Hindlimb muscle (tissue), 1 donor: ENCODE measurements around the gene PPP1R7. TPM values are rescaled to one million over a fixed set of nuclear protein-coding genes. Genes with fewer than 3 reads are reported as not detected.

ENCODE experiments used
- DNase-seq: peaks from one replicate; pipeline ENCODE4 v3.0.0-alpha.2; 2013
- polyA plus RNA-seq: library from polyadenylated mRNA; unstranded; fragments of 120-200 nt; gene quantifications from one replicate; pipeline ENCODE4 v1.2.1, GENCODE V29; 2013; ENCODE audit not compliant: insufficient read length

The PPP1R7 gene
- polyA plus RNA-seq, 1 donor = 87.2 TPM

DNA sequence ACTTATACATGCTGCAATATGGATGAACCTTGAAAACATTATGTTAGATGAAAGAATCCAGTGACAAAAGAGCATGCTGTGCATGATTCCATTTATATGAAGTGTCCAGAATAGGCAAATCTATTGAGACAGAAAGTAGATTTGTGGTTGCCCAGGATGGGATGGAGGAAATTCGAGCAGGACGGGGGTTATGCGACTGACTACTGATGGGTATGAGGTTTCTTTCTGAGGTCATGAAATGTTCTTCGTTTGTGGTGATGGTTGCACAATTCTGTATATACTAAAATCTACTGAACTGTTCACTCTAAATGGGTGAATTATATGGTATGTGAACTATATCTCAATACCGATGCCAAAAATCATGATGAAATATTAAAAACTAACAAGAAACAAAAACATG is 29.3 kb upstream of the PPP1R7 start:
- DNase-seq = no peak

DNA sequence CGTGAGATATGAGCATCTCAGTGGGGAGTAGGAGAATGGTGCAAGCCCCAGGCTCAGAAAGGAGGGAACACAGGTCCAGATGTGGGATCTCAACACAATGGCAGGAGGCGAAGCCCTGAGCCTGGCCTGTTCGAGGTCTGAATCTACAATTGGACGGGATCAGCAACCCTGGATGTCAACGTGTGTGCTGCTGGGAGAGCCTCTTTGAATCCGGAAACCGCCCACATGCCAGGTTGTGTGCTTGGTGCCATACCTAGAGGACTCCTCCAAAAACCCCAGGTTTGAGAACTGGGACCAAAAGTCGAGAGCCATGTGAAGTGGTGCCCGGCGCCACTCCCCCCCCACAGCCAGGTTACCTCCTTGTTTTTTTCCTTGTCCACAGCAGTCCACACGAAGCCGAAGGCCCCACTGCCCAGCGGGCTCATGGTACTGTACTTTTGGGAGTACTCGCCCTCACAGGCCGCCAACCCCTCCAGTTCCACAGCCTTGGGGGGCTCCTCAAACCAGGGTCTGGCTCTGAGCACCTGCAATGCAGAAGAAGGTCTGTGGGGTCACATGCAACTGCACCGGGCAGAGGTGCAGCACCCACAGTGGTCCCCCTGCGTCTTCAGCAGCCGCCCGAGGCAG is 27.8 kb upstream of the PPP1R7 start:
- DNase-seq = no peak

DNA sequence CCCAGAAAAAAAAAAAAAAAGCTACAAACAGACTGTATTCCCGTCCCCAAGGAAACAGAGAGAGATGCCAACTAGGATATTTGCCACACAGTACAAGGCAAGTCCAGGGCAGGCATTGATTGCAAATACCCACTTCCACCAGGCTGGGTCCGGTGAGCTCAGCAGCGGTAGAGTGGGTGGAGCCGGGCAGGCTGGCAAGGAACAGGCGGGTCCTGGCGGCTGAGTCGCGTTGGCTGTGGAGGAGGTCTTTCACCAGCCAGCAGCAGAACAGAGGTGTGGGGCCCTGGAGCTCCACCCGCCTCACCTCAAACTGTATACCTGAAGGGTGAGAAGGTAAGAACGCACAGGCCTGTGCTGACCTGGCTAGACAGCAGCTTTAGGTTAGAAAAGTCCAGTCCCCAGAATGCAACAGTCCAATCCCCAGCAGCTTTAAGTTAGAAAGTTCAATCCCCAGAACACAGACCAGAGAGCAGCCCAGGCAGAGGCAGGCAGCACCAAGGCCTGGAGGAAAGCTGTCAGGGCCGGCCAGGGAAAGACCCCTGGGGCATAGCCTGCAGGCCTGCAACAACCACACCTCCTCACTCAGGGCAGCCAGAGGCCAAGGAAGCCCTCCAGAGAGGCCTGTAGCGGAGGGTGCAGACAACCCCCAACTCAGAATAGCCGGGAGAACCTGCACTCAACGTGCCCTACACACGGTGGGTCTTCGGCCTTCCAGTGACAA is 26.3 kb upstream of the PPP1R7 start:
- no peak for DNase-seq

DNA sequence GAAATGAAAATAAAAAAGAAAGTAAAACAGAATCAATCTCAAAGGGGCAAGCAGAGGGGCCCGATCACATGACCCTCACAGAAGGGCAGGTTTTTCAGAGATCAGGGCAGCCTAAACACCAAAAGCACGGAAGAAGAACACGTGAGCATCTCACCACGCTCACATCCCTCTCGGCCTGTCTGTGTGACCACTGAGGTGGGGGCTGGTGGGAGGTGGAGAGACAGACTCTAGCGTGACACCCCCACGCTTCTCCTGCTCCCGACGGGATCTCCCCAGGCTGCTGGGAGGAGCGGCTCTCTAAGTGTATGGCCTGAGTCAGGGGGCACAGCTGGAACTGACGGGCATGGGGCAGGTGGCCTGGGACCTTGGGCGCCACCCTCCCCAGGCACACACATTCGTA is 24.6 kb upstream of the PPP1R7 start:
- no peak for DNase-seq

DNA sequence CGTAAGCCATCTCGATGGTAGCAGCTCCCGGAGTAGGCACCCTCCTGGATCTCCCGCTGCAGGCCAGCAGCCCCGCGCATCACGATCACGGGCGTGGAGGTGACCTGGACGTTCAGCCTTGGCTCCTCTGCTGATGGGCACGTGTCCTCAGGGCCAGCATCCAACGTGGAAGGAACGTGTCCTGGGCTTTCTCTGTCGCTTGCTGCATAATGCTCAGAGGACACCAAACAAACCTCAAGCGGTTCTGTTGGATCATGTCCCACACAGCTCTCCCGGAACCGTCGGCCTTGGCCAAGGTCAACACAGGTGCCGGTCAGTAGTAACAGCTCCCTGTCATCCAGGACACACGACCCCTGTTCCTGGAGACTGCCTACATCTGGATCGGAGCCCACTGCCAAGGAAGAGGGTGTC is 24.1 kb upstream of the PPP1R7 start:
- no peak for DNase-seq

DNA sequence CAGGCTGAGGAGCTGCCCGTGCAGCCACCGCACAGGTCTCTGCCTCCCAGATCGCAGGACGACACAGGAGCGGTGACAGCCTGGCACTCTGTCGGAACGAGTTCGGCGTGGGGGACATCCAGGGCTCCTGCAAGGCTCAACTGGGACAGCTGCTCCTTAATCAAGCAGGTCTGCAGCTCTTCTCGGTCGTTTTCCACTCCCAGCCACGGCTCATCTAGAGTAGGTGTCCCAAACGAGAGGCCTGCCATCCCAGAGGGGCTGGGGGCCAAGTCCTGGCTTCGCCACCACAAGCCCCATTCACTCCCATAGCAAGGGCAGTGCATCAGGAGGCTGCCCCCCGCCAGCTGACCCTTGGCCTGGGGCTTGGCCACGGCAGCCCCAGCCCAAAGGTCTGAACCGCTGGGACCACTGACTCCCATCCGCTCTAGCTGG is 23.5 kb upstream of the PPP1R7 start:
- DNase-seq = no peak

DNA sequence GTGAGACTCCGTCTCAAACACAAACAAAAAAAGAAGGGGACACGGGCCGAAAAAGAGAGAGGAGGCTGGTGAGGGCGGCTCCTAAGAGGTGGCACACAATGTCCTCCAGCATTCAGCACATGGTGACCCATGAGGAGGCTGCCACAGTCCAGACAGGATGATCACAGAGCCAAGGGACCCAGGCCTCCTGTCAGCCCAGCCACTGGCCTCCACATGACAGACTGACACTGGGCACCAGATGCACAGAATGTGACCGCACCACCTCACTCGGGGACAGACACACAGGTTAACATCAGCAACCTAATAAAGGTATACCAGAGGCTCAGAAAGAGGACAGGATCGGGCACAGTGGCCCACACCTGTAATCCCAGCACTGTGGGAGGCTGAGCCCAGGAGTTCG is 22.0 kb upstream of the PPP1R7 start:
- DNase-seq = no peak

DNA sequence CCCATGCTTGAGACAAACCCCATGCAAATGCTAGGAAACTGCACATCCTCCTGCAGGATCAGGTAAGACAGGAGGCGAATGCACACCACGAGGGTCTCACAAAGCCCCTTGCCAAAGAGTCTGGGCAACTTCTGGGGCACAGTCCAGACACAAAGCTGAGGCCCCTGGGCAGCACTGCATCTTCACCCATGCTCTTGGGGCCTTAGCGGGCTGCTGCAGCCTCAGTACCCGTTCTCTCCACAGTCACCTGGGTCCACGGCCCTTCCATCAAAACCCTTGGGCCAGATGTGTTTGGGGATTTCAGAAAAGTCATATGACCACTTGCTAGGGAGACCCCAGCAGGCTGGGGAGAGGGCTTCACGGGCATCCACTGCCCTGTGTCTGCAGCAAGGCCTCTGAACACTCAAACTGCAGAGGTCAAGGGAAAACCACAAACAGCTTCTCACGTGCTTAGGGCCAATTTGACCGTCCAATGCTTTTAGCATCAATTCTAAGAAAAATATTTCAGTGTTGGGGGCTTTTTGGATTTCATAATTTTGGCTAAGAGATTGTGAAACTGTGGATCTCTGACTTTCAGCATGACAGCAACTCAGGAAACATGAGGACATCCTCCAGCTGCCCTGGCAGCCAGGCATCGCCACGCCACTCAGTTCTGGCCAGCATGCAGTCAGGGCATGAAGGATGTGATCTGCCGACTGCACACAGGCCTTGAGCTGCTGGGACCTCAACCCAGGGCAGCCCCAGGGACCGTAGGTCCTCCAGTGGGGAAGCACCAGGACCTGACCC is 21.0 kb upstream of the PPP1R7 start:
- DNase-seq = no peak

DNA sequence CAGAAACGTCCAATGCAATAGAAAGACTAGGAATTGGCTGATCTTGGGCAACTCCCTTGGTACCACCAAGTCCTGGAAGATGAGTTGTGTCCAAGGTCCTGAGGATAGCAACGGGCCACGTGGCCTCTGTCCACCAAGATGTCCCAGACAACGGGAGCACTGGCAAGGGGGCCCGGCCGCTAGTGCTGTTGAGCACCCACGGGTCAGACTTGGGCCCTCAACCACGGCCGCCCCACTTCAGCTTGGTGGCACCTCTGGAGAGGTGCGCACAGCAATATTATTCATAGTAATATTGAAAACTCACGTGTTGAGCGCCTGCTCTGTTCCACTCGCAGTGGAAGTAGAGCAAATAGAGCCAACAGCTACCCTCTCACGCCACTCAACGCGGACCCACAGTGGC is 20.0 kb upstream of the PPP1R7 start:
- DNase-seq = no peak

DNA sequence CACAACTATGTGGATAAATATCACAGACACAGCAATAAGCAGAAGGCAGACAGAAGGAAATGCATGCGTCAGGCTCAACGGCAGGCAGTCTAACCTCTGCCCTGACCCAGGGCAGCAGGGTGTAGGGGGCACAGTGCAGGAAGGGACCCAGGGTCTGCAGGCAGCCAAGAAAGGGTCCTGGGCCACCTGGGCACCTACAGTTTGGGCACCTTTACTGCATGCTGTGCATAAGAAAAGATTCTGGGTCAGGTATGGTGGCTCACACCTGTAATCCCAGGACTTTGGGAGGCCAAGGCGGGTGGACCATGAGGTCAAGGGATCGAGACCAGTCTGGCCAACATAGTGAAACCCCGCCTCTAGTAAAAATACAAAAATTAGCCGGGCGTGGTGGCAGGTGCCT is 18.7 kb upstream of the PPP1R7 start:
- no peak for DNase-seq

DNA sequence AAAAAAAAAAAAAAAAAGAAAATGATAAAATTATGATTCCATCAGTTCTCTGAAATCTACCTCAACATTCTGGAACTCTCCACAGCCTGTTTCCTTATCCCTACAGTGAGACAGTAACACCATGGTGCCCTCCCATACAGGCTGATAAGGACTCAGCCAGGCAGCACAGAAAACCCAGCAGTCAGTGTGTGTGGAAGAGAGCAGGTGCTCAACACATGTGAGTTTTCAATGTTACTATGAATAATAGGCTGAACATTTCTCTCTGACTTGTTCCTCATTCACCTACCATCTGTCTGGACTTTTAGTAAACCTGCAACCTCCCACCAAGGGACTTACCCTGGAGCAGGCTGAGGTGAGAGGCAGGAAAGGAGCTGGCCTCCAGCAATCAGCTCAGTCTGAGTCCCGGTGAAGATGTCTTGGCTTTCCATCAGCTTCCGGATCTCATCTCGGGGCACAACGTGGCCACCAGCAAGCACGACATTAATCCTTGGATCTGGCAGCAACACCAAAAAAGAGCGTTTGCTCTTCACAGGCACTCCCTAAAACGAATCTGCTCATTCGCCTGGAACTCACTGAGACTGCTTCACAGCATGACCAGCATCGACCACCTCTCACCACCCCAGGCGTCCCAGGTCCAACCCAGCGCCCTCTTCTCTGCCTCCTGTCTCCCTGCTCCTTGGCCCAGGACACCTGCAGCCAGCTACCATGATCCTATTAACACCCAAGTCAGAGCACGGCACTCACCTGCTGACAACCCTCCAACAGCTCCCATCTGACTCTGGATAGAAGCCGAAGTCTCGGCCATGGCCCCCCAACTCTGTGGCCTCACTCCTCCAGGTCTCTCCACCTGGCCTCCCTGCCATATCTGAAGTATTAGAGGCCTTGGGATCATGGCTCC is 17.5 kb upstream of the PPP1R7 start:
- no peak for DNase-seq

DNA sequence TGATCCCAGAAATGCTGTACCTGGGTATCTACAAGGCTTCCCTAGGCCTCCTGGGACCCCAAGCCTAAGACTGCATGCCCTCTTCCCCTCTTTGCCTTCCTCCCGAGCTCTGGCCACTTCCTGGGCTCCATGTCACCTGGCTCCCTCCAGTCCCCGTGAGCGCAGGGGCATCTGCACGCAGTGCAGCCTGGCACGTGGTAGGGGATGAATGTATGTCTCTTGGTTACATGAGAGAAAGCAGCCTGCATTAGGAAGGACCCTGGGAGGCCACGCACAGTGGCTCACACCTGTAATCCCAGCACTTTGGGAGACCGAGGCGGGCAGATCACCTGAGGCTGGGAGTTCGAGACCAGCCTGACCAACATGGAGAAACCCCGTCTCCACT is 16.8 kb upstream of the PPP1R7 start:
- no peak for DNase-seq

DNA sequence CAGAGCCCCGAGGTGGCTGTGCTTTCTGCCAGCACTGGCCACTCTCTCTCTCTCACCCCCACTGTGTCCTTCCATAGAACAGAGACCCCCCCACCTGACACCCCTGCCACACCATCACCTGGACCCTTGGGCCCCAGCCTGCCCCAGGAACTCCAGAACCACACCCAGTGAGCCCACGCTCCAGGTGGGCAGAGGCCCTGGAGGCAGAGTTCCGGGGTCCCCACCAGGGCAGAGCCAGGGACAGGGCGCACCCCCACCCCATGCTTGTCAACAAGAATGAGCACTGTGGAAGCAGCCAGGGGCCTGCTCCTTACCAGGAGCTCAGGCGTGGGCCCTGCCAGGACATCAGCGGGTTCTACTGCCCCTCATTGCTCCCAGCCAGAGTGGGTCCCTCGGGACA is 15.6 kb upstream of the PPP1R7 start:
- DNase-seq = no peak

DNA sequence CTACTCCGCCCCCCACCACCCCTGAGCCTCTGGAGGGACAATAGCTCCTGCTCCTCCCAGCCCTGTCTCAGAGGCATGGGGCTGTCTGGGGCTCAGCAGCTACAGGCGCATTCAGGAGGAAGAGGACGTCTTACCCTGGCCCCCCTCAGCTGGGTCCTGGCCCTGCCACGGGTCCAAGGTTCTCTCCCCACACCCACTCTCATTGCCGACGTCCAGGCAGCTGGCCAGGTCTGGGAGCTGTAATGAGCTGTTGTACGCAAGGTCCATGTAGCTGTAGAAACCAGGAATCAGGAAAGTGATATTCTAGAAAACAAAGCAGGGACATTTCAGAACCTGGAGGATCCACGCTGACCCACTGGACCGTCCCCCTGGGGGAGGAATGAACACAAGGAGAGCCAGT is 14.5 kb upstream of the PPP1R7 start:
- peak; percentile 17 for DNase-seq

DNA sequence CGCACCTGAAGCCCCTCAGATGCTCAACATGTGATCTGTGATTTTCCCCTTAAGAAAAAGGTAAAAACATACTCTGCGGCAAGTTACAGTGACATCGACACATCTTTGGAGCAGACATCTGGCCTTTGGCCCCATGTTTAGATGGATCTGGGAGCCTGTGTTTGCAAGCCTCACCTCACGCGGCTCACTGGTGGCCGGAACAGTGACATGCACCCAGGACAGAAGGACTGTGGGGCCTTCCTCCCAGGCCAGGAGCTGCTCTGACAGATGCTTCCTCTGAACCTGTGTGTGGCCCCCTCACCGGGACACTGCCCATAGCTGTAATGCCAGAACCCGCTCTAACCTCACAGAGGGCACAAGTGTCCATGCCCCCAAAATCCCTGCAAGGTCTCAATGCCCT is 14.1 kb upstream of the PPP1R7 start:
- no peak for DNase-seq

DNA sequence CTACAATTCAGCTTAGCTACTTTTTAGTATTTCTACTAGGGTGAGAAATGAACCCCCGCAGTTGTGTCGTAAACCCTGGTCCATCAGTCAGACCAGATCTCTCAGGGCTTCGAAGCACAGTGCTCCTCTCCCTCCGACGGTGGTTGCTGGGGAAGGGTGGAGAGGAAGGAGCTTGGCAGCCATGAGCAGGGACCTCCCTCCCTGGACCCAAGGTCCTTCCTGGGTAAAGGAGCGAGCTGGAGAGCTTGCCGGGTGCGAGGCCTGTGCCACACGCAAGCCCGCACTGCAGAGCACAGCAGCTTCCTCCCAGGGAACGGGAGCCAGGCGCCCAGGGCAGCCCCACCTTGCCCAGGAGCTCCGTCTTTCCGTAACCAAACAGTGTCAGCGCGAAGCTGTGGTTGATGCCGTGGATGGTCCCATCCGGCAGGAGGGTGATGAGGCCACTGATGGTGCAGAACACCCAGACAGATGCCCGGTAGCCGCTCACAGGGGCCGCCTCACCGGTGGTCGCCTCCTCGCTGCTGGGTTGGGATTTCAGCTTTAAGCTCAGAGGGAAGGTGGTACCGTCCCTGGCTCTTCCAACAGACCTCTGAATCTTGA is 13.5 kb upstream of the PPP1R7 start:
- no peak for DNase-seq

DNA sequence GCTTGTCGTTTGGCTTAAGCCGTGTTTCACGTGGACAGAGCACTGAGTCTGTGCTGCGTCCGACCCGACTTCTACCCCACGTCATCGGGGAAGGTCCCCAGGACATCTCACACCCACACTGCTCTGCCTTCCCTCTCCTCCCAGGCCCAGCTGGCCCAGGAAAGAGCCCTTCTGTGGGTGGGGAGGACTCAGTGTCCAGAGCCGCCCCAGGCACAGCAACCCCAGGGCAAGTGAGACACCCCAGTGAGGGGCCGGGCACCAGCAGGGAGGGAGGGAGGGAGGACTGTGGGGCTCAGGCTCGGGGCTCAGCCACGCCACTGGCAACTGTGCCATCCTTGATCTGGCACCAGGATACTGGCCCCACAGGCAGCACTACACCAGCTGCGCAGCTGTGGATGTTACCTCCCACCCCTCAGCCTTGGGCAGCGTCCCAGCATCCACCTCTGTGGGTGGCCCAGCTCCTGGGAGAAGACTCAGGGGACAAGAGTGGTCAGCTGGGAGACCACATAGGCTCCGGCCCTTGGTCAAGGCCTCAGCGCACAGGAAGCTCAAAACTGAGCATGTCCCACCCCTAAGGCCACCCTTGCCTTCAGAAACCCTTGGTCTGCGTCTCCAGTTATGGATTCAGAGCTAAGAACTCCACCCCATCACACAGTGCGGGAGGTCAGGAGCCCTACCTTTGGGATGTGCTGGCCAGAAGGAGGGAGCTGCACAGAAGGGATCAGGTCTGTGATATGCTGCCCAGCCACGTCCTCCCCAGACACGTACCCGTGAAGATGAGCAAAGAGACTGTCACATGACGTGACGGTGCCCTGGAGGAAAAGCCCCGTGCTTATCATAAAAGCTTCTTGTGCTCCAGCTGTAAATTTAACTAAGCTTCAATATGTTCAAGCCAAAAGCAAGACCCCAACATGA is 12.7 kb upstream of the PPP1R7 start:
- DNase-seq = no peak

DNA sequence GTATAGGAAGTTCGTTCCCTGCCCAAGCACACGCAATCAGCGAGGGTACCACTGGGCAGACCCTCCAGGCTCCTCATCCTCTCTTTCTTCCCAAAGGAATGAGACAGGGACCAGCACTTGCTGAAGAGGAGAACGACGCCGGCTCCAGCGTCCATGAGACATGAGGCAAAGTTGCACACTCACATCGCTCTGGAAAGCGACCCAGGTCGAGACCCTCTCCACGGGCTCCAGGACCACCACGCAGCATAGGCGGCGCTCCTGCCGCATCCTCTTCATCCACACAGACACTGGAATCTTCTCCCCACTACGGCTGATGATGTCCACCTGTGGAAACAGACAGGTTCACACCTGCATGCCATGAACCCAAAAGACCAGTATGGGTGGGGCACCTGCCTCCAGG is 11.8 kb upstream of the PPP1R7 start:
- no peak for DNase-seq

DNA sequence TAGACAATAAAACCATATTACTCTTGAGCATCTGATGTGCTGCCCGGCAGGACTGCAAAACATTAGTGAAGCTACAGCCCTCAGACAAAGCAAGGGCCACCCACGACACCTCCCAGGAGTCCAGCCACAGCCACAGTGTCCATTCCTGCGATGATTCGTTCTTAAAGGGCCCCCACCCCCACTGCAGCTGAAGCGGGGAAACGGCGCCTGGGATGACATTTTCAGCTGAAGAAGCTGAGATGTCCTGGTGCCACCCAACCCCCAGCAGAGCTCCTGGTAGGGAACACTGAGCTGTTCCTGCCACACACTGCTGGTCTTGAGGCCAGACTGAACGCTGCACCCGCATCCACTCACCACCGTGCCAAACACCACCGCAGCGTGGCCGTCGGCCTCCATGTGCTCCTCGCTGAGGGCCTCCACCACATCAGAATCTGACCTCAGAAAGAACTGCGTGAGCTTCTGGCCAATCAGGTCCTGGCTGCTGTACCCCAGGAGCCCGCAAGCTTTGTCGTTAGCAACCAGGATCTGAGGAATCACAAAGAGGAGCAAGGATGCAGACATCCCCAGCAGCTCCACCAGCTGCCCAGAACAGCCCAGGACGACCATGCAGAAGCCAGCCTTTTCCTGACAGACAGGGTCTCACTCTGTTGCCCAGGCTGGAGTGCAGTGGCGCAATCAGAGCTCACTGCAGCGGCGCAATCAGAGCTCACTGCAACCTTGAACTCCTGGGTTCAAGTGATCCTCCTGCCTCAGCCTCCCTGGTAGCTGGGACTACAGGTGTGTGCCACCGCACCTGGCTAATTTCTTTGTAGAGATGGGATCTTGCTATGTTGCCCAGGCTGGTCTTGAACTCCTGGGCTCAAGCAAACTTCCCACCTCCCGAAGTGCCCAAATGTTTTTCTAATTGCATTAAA is 10.5 kb upstream of the PPP1R7 start:
- DNase-seq = no peak

DNA sequence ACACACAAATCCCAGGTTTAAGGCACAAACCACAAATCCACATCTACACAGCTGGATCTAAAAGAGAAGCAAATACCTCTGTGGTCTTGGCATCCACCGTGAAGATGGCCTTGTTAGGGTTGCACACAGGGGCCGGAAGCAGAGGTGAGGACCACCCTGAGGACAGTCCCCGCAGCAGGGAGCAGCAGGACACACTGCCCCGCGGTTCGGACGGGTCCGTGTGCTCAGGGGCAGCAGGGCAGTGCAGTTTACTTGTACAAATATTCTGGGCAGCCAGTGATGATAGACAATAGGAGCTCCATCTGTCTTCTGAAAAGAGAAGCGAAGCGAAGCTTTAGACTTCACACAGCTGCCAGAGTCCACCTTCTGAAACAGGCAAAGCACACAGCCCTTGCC is 9.8 kb upstream of the PPP1R7 start:
- no peak for DNase-seq
